Activated CD4-positive, alpha-beta memory T cell treated with anti-CD3 and anti-CD28 coated beads for 36 hours (primary cell): ENCODE data around the gene PMS1. TPM values are rescaled to one million over a fixed set of nuclear protein-coding genes. Genes with fewer than 3 reads are reported as not detected.

Source experiments
- CTCF ChIA-PET: fragments of 350-600 bp; sonication (Branson Sonifier 250); formaldehyde crosslinking; loops from one replicate; lab custom pipeline; 2021; ENCODE audit warnings: antibody characterized with exemption, inconsistent platforms; lab: Charles Lee
- POLR2A ChIA-PET: fragments of 350-600 bp; sonication (Branson Sonifier 250); formaldehyde crosslinking; loops from one replicate; lab custom pipeline; 2021; ENCODE audit warnings: antibody characterized with exemption; lab: Charles Lee
- DNase-seq: peaks from one replicate; pipeline ENCODE4 v3.0.0-alpha.2; 2020
- H3K27ac Mint-ChIP-seq: one replicate; pipeline ENCODE4 v1.8.0; 2021; ENCODE audit warnings: mixed read lengths
- H3K27me3 Mint-ChIP-seq: one replicate; pipeline ENCODE4 v1.8.0; 2021; ENCODE audit warnings: mixed read lengths
- H3K36me3 Mint-ChIP-seq: one replicate; pipeline ENCODE4 v1.8.0; 2021; ENCODE audit warnings: mixed read lengths
- H3K4me1 Mint-ChIP-seq: one replicate; pipeline ENCODE4 v1.8.0; 2021; ENCODE audit warnings: low read depth, mixed read lengths
- H3K4me3 Mint-ChIP-seq: one replicate; pipeline ENCODE4 v1.8.0; 2021; ENCODE audit warnings: mild to moderate bottlenecking, mixed read lengths
- H3K9me3 Mint-ChIP-seq: one replicate; pipeline ENCODE4 v1.8.0; 2021; ENCODE audit warnings: mixed read lengths
- intact Hi-C: fragments of 100-400 bp; cut with micrococcal nuclease; formaldehyde crosslinking; loops from one replicate; pipeline ENCODE4 v1.15.1; 2023
- total RNA-seq, 2 experiments: library from RNA; stranded (reverse); gene quantifications; one replicate each; pipeline ENCODE4 v1.2.3, GENCODE V29; 2021

PMS1 gene
- total RNA-seq, 2 experiments from 2014 or later, result 36.0 to 38.6 TPM

DNA sequence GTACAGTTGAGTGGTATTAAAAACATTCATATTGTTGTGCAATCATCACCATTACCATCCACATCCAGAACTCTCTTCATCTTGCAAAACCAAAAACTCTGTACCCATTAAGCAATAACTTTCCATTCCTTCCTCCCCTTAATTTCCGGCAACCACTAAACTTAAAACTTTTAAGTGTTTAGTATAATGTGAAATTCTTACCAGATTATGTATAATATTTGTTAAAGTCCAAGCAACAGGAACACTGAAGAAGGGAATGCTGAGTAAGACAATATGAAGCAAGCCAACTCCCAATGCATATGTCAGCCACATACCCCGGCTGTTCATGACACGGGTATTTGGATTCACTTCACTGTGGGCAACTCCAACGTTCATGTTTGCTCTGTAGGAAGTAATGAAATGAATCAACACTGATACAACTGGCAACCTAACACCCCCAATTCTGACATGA is 2.0 kb upstream of the PMS1 start:
- Mint-ChIP-seq H3K9me3 (no peaks in the 10 kb centered on the region), H3K4me1 (peaks cover 57% of the 10 kb centered on the region), H3K4me3 (peak overlapping the region; percentile 90), H3K36me3 (peaks cover 55% of the 10 kb centered on the region), H3K27me3 (no peaks in the 10 kb centered on the region), H3K27ac (peak overlapping the region; percentile 95)
- DNase-seq, result peak; percentile 51
- intact Hi-C loops, result loop anchor here (5.0 to 10.0 kb wide), 5 partner anchors 750 to 1895 kb away; partner anchors contain the start of genes GLS, NABP1 and NEMP2
- ChIA-PET POLR2A (interaction anchor here (0.7 to 2.8 kb wide), 2 partner anchors 8 to 20 kb away, joined by 3 to 20 read pairs; partner anchors contain the start of gene OSGEPL1), CTCF (interaction anchor here (1.4 to 2.4 kb wide), 2 partner anchors 19 to 20 kb away, joined by 10 to 26 read pairs; partner anchors contain the start of gene OSGEPL1)

GRCh38 chr2:189783451-189783926 is 761 bp upstream of the PMS1 start:
- Mint-ChIP-seq H3K36me3 (peaks cover 57% of the 10 kb centered on the region), H3K4me1 (peaks cover 57% of the 10 kb centered on the region), H3K9me3 (no peaks in the 10 kb centered on the region), H3K27me3 (no peaks in the 10 kb centered on the region), H3K27ac (peak overlapping the region; percentile 95), H3K4me3 (peak overlapping the region; percentile 90)
- DNase-seq, result no peak
- ChIA-PET CTCF (interaction anchor here (1.4 to 2.4 kb wide), 3 partner anchors 15 to 123 kb away, joined by 6 to 26 read pairs (median 6); partner anchors contain the start of gene OSGEPL1), POLR2A (interaction anchor here (0.6 to 2.8 kb wide), 6 partner anchors 21 to 121 kb away, joined by 3 to 20 read pairs (median 4); partner anchors contain the start of gene OSGEPL1)
- intact Hi-C loops, result loop anchor here (5.0 to 10.0 kb wide), 5 partner anchors 749 to 1894 kb away; partner anchors contain the start of genes GLS, NABP1 and NEMP2

- DNase-seq, result no peak
- H3K9me3 Mint-ChIP-seq, result no peaks in the 10 kb centered on the region
- no peaks in the 10 kb centered on the region for H3K27me3 Mint-ChIP-seq
- intact Hi-C loops, result loop anchor here (1.0 to 10.0 kb wide), 3 partner anchors 7 to 283 kb away; partner anchors contain the start of genes ORMDL1 and PMS1
- ChIA-PET CTCF (interaction anchor here (0.9 to 1.0 kb wide), 2 partner anchors 27 to 29 kb away, joined by 3 read pairs; partner anchors contain the start of gene OSGEPL1), POLR2A (interaction anchor here (0.6 kb wide), 1 partner anchor 118 kb away, joined by 5 read pairs; no protein-coding TSS in a partner anchor)
- peaks cover 38% of the 10 kb centered on the region for H3K36me3 Mint-ChIP-seq
- peaks cover 18% of the 10 kb centered on the region for H3K4me1 Mint-ChIP-seq
- peak overlapping the region; percentile 67 for H3K4me3 Mint-ChIP-seq
- peak overlapping the region; percentile 46 for H3K27ac Mint-ChIP-seq
Measured at GRCh38 chr2:189791338-189792042, 7.2 kb downstream of the PMS1 start.

DNA sequence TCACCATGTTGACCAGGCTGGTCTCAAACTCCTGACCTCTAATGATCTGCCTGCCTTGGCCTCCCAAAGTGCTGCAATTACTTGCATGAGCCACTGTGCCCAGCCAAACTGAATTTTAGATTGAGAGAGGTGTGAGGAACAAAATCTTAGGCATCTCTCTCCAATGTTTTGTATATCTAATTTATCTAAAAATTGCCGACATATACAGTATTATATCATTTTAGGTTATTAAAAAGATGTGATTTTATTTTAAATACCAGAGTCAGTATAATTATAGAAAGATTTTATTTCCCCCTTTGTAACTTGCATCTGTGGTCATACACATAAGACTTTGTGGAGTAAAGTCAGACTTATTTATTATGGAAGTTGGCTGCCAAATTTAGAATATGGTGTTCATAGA is 10.1 kb downstream of the PMS1 start:
- CTCF ChIA-PET, result no interaction called here
- POLR2A ChIA-PET, result no interaction called here
- H3K9me3 Mint-ChIP-seq, result no peaks in the 10 kb centered on the region

DNA sequence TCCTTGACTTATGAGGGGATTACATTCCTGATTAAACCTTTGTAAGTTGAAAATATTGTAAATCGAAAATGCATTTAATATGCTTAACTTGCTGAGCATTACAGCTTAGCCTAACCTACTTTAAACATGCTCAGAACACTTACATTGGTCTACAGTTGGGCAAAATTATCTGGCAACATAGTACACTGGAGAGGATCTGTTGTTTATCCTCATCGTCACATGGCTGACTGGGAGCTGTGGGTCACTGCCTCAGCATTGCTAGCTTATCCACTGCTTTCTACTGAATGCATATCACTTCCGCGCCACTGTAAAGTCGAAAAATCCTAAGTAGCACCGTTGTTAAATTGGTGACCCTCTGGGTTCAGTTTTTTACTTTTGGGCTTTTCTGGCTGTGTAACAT is 13.7 kb downstream of the PMS1 start:
- CTCF ChIA-PET, result interaction anchor here (0.7 to 2.1 kb wide), 3 partner anchors 34 to 274 kb away, joined by 3 to 7 read pairs (median 6); no protein-coding TSS in a partner anchor
- no peak overlapping the region for H3K27ac Mint-ChIP-seq
- intact Hi-C loops, result loop anchor here (2.0 to 10.0 kb wide), 2 partner anchors 21 to 277 kb away; no protein-coding TSS in a partner anchor
- H3K4me1 Mint-ChIP-seq, result peaks cover 3% of the 10 kb centered on the region
- H3K9me3 Mint-ChIP-seq, result no peaks in the 10 kb centered on the region
- no peaks in the 10 kb centered on the region for H3K27me3 Mint-ChIP-seq
- H3K36me3 Mint-ChIP-seq, result peaks cover 26% of the 10 kb centered on the region
- no peak overlapping the region for H3K4me3 Mint-ChIP-seq
- POLR2A ChIA-PET, result no interaction called here
- no peak for DNase-seq

More for the DNA sequence above, 10.1 kb downstream of the PMS1 start:
- H3K36me3 Mint-ChIP-seq, result peaks cover 34% of the 10 kb centered on the region
- intact Hi-C loops, result loop anchor here (5.0 to 10.0 kb wide), 2 partner anchors 42 to 280 kb away; no protein-coding TSS in a partner anchor
- no peaks in the 10 kb centered on the region for H3K27me3 Mint-ChIP-seq
- no peak overlapping the region for H3K27ac Mint-ChIP-seq
- no peak for DNase-seq
- no peak overlapping the region for H3K4me3 Mint-ChIP-seq
- H3K4me1 Mint-ChIP-seq, result peaks cover 12% of the 10 kb centered on the region

DNA sequence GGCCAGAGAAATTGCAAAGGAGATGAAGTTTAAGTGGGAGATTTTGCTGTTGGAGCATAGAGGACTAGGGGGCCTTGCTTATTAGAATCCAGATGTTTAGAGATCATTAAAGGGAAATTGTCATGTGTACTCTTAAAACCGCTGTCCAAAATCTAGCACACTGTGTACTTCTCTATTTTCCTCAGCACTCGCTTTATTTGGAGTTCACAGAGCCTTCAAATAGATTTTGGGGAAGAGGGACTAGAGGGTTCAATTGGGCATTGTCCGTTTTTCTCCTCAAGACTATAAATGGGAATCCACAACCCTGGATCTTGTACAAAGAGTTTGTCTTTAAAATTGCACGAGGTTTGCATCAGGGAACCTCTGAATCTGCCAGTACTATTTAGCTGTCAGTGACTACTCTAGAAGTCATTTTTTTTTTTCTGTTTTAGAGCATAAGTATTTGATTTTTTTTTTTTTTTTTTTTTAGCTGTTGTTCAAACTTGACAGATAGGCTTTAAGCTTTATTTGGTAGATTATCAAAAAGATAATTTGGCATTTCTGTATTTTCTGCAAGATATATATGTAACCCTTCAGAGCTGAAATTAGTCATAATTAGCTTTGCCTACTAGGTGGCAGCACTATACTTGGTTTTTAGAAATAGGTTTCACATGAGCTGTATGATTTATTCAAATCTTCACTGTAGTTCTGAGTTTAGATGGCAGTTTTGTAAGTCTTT is 14.2 kb downstream of the PMS1 start:
- no peaks in the 10 kb centered on the region for H3K9me3 Mint-ChIP-seq
- no peak overlapping the region for H3K4me3 Mint-ChIP-seq
- ChIA-PET CTCF (interaction anchor here (0.7 to 2.1 kb wide), 10 partner anchors 14 to 273 kb away, joined by 3 to 11 read pairs (median 4); partner anchors contain the start of genes ORMDL1, OSGEPL1 and PMS1), POLR2A (no interaction called here)
- no peaks in the 10 kb centered on the region for H3K27me3 Mint-ChIP-seq
- H3K27ac Mint-ChIP-seq, result no peak overlapping the region
- intact Hi-C loops, result loop anchor here (2.0 to 10.0 kb wide), 2 partner anchors 20 to 276 kb away; no protein-coding TSS in a partner anchor
- H3K4me1 Mint-ChIP-seq, result peaks cover 3% of the 10 kb centered on the region
- DNase-seq, result no peak
- peaks cover 21% of the 10 kb centered on the region for H3K36me3 Mint-ChIP-seq

GRCh38 chr2:189799030-189799331 is 14.7 kb downstream of the PMS1 start:
- no peak overlapping the region for H3K4me3 Mint-ChIP-seq
- intact Hi-C loops, result loop anchor here (2.0 to 10.0 kb wide), 2 partner anchors 20 to 276 kb away; no protein-coding TSS in a partner anchor
- H3K27me3 Mint-ChIP-seq, result no peaks in the 10 kb centered on the region
- H3K4me1 Mint-ChIP-seq, result peaks cover 3% of the 10 kb centered on the region
- DNase-seq, result no peak
- ChIA-PET CTCF (interaction anchor here (0.8 to 2.1 kb wide), 8 partner anchors 14 to 272 kb away, joined by 3 to 11 read pairs (median 5); partner anchors contain the start of genes ORMDL1, OSGEPL1 and PMS1), POLR2A (no interaction called here)
- H3K36me3 Mint-ChIP-seq, result peaks cover 18% of the 10 kb centered on the region
- no peak overlapping the region for H3K27ac Mint-ChIP-seq
- H3K9me3 Mint-ChIP-seq, result no peaks in the 10 kb centered on the region

GRCh38 chr2:189799531-189799930 is 15.3 kb downstream of the PMS1 start:
- peaks cover 3% of the 10 kb centered on the region for H3K4me1 Mint-ChIP-seq
- no peak overlapping the region for H3K4me3 Mint-ChIP-seq
- H3K27me3 Mint-ChIP-seq, result no peaks in the 10 kb centered on the region
- H3K27ac Mint-ChIP-seq, result no peak overlapping the region
- peaks cover 18% of the 10 kb centered on the region for H3K36me3 Mint-ChIP-seq
- no peak for DNase-seq
- intact Hi-C loops, result loop anchor here (2.0 to 10.0 kb wide), 2 partner anchors 19 to 275 kb away; no protein-coding TSS in a partner anchor
- H3K9me3 Mint-ChIP-seq, result no peaks in the 10 kb centered on the region
- ChIA-PET POLR2A (no interaction called here), CTCF (interaction anchor here (1.2 to 2.1 kb wide), 4 partner anchors 15 to 140 kb away, joined by 4 to 11 read pairs (median 6); partner anchors contain the start of genes ORMDL1, OSGEPL1 and PMS1)

GRCh38 chr2:189802396-189802912 is 18.2 kb downstream of the PMS1 start:
- no peak overlapping the region for H3K27ac Mint-ChIP-seq
- POLR2A ChIA-PET, result no interaction called here

GRCh38 chr2:189803431-189803830 is 19.2 kb downstream of the PMS1 start:
- Mint-ChIP-seq H3K9me3 (no peaks in the 10 kb centered on the region), H3K27me3 (no peaks in the 10 kb centered on the region), H3K36me3 (peaks cover 17% of the 10 kb centered on the region), H3K4me1 (peaks cover 3% of the 10 kb centered on the region), H3K4me3 (no peak overlapping the region), H3K27ac (no peak overlapping the region)
- intact Hi-C loops, result no loop called here
- no peak for DNase-seq
- CTCF ChIA-PET, result no interaction called here
- POLR2A ChIA-PET, result no interaction called here

More at GRCh38 chr2:189802396-189802912, 18.2 kb downstream of the PMS1 start:
- Mint-ChIP-seq H3K36me3 (peaks cover 17% of the 10 kb centered on the region), H3K4me3 (no peak overlapping the region), H3K9me3 (no peaks in the 10 kb centered on the region), H3K27me3 (no peaks in the 10 kb centered on the region), H3K4me1 (peaks cover 3% of the 10 kb centered on the region)
- CTCF ChIA-PET, result no interaction called here
- DNase-seq, result no peak
- intact Hi-C loops, result loop anchor here (1.0 kb wide), 1 partner anchor 12 kb away; no protein-coding TSS in a partner anchor
